Activated CD4-positive, CD25-positive, alpha-beta regulatory T cell treated with anti-CD3 and anti-CD28 coated beads, Interleukin-2, amount 50 U/mL, for 16 hours (primary cell): ENCODE results near the gene TMEM170B.
A peak's percentile ranks its signal among the peaks of the same experiment; 100 is the strongest.

Experiments
- DNase-seq: peaks from one replicate; pipeline ENCODE4 v3.0.0-alpha.2; 2020; ENCODE audit warnings: low read depth, low spot score

Gene TMEM170B, protein sequence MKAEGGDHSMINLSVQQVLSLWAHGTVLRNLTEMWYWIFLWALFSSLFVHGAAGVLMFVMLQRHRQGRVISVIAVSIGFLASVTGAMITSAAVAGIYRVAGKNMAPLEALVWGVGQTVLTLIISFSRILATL

DNA sequence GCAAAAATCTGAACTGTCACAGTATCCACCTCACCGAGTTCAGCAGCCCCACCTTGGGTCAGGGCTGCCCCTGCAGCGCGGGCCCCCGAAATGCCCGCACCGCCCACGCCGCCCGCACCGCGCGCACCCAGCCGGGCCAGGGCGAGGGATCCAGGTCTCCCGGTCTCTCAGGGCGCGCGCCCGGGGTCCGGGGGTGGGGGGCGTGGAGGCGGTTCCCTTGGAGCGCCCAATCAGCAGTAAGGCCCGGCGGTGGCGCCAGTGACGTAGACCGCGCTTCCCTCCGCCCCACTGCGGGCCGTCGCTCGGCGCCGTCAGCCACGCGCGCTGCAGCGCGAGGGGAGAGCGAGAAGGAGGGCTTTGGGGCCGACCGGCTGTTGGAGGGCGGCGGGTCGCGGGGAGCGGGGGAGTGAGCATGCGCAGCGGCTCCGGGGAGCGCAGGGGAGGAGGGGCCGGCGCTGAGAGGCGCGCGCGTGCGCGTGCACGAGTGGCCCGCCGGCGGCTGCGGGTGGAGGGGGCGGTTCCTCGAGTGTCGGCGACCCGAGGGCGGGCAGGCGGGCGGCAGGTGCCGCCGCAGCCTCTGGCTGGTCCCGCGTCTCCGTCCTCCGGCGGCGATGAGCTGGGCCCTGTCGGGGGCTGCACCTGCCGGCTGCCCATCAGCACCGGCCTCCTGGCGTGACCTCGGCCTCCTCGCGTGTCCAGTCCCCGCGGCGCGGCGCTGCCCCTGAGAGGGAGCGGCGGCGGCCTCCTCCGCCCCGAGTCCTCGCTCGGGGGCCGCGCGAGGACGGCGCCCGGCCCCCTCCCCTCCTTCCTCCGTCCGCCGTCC lies at the start of gene TMEM170B:
TMEM170B (plus strand) TSS at position 521 of the 823 bp plus-strand sequence. CDS start 529 bp downstream, outside the sequence.
- DNase-seq: peak; percentile 78

DNA sequence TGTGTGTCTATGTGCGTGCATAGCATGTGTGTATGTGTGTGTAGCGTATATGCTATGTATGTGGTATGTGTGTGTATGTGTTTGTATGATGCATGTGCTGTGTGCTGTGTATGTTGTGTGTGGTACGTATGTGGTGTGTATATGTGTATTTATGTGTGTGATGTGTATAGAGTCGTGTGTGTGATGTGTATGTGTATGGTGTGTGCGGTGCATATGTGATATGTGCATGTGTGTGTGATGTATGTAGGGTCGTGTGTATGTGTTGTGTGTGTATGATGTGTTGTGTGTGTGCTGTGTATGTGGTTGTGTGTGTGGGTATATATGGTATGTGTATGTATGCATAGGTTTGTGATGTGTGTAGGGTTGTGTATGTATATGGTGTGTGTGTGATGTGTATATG lies 46.6 kb upstream of the TMEM170B start:
- no peak for DNase-seq

DNA sequence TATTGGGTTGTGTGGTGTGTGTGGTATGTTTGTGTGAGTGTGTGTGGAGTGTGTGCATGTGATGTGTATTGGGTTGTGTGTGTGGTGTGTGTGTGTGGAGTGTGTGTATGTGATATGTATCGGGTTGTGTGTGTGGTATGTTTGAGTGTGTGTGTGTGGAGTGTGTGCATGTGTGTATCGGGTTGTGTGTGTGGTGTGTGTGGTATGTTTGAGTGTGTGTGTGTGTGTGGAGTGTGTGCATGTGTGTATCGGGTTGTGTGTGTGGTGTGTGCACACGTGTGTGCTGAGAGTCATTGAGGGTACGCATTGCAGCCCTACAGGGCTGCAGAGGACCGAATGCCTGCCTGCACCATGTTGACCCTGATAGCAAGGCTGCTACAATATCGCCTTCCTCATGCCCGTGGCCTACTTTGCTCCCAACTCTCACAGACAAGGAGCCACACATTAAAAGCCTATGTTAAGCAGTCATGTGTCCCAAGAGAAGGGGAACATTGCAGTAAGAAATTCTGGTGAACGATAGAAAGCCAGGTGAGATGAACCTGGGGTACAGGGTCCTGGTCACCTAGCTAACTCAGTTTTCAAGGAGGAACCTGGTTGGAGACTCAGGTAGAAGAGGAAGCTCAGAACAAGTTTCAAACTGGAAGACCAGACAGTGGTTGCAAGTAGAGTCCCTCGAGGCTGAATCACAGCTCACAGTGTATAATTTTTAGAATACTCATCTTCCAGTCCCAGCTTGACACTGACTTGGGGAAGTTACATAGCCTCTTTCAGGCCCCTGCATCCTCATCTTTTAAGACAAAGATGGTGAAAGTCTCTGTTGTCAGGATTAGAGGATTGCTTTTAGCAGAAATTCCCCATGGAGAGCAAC lies 45.7 kb upstream of the TMEM170B start:
- DNase-seq: no peak

DNA sequence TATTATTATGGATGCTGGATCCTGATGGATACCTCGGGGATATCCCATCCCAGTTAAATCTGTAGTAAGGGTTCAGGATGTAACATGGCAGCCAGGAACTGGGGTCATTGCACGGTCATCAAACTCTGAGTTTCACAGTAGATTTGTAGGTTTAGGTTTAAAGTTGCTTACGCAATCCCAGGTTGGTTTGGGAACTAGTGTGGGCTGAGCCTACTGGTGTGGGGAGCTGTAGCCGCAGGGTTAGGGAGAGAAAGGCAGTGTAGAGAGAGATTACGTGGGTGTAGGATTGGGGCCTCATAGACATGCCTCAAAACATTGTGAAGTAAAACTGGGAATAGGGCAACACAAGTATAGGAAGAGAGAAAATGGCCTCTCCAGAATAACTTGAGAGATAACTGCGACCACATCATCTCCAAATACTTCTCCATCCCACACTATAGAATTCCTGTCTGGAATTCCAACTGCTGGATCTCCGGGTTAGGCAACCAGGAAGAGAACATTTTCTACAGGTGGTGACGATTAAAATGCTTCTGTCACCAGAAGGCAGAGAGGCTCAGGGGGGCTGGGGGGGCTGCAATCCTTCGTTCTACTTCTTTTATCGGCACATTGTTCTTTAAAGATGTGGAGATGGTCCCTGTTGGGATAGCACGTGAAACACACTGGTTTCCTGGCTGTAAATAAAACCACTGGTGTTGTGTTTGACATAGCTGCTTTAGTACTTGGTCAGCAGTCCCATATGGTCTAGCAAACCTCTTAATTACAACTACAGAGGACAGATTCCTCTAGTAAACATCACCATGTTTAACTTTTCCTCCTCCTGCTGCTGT lies 44.9 kb upstream of the TMEM170B start:
- no peak for DNase-seq

DNA sequence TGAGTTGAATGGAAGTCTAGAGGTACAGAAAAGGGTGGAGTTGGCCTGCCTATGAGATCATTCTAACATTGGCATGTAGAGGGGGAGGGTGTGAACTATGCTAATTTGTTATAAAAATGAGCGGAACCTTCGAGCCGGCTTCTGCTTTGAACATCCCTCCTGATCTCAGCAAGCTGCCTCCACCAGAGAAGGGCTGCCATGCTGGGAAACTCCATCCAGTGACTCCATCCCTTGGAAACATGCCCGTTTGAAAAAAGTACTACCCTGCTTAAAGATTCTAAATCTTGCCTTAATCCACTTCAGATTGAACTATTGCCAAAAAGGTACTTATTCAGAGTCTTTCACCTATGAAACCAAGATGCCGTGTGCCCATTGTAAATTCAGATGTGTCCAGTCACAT lies 43.6 kb upstream of the TMEM170B start:
- DNase-seq: no peak

DNA sequence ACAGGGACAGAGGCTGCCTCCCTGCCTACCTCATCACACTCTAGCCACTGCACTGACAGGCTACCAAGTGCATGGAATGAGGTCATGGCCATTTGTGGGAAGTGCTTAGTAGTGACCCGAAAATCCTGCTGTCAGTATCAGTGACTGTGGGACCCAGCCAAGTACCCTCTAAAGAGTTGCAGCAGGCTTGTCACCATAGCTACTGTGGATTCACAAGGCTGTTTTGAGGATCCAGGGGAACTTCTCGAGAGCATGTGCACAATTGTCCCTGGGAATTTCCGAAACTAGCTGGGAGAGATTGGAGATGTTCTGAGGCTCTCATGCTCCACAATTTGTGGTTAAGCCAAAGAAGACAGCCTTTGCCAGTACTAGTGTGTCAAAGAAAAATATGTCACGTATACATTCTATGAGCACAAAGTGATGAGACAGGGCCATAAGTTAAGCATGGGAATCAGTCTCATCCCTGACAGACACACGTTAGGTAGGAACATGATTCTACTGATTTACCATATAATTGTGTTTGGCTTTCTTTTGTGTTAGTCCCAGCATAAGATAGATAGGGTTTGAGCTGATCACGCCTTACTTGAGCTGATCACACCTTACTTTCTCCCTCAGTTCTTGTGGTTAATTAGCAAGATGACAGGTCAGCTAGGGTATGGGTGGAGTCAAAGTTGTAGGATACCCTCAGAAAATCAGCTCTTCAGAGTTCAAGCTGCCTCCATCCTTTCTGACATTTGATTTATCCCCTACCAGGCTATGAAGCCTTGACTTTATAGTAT lies 42.6 kb upstream of the TMEM170B start:
- DNase-seq: no peak

DNA sequence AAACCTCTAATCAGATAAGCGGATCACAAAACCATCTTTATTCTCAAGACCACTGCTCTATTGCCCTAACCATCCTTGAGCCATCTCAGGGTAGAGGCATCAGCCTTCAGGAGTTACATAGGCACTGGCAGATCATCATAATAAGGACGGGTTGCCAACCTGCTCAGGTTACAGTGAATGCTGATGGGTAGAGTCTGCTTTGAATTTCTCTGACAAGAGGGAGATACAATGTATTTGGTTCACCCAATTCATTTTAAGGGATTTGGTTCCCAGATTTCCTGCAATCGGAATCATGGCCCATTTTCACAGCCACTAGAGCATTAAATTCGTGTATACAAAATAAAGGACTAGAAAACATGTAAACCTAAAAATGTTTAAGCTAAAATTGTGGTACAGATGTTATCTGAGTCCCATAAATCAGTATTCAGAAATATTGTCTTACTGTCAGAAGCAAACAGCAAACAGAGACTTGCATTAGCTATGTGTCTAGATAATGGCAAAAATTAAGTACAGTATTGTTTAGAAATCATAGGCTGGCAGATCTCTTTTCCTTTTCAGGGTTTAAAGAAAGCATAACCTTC lies 41.9 kb upstream of the TMEM170B start:
- DNase-seq: no peak

DNA sequence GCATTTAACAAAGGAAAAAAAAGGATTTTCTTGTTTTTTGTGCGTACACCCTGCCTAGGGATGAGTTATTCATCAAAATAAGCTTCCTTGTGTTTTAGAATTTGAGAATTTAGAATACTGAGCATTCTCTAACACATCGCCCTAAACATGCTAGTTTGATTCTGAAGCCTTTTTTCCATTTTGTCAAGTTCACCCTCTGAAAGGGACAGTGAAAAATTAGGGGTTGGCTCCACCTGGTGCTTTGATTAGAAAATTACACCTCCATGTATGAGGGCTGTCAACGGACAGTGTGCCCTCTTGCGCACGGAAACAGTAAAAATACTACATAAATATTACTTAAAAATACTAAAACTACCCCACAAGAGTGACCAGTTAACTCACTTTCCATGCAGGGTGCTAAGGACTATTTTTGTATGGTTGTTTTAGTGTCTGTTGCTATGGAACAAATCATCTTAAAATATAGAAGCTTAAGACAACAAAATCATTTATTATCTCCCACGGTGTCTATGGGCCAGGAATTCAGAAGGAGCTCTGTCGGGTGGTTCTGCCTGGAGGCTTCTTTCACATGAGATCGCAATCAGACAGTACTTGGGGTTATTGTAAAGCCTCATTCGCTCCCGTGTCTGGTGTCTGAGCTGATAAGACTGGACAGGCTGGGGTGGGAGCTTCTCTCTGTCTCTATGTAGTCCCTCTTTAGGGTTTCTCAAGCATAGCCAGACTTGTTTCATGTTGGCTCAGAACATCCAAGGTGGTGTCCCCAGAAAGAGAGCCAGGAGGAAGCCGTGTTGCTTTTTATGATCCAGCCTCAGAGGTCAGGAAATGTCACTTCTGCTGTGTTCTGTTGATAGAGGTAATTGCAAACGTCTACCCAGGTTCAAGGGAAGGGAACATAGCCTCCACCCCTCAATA lies 41.1 kb upstream of the TMEM170B start:
- DNase-seq: peak; percentile 62

DNA sequence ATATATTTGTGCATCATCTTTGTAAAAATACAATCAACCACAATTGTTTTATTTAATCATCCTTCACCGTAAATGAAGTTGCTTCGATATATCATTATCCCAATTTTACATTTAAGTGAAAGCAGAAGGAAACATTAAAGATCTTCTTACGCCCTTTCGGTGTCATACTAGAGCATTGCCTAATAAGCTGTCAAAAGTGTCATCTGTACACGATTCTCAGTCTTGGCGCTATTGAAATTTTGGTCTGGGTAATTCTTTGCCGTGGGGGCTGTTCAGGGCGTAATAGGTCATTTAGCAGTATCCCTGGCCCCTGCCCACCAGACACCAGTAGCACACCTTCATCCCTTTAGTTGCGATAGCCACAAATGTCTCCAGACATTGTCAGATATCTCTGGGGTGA lies 40.4 kb upstream of the TMEM170B start:
- DNase-seq: no peak

DNA sequence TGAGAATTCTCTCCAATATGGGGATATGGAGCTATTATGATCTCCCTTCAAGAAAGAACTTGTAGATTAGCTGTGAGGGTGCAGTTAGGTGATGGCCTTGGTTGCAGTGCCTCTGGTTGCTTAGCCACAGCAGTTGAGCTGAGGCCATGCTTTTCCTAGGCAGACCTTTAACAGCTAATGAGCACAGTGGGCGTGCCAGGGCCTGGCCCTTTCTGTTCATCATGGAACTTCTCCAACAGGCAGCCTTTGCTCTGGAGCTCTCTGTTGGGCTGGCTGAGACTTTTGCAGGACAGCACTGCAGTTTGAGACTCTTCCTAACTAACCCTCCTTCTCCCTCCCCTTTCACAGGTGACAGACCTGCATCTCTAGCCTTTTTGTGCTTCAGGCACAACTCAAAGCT lies 39.7 kb upstream of the TMEM170B start:
- no peak for DNase-seq

DNA sequence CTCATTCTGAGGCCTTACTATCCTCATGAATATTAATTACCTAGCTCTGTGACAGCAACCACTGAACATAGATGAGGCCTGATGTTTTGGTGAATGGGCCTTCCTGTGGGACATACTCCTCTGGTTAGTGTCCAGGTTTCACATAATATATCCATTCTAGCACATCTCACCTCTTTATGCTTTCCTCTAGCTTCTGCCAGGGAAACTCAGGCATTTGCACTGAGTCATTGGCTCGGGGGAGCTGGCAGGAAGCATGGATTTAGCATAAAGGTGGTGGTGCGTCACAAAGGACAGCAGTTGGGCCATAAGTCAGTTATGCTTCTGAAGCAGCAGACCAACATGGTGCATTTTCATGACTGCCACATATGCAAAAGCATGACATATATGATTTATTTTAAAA lies 37.5 kb upstream of the TMEM170B start:
- DNase-seq: no peak

DNA sequence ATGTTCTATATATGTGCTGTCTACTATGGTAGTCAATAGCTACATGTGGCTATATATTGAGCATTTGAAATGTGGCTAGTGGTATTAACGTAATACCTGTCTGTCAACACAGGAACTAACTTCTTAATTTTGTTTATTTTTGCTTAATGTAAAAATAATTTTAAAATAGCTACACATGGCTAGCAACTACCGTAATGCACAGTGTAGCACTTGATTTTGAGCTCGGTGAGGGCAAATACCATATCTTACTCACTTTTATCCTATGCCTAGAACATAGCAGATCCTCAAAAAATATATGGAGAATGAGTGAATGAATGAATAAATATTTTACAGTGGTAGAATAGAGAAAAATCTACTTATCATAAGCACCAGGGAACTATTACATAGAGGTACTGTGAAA lies 28.1 kb upstream of the TMEM170B start:
- DNase-seq: no peak

DNA sequence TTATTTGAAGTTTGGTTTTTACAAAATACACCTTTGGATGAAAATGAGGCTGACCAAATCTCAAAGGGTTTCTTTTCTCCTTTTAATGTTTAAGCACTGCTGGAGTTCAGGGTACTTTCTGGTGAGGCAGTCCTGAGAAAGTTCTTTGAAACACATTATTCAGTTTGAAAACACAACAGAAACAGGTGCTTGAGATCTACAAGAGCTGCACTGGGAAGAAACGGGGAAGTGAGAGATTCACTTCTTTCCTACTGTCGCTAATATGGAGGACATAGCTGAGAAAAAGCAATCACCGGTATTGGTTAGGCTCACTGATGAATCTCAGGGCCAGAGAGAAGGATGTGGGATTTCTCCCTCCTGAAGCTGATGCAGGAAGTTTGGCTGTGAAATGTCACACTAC lies 22.9 kb upstream of the TMEM170B start:
- DNase-seq: no peak

DNA sequence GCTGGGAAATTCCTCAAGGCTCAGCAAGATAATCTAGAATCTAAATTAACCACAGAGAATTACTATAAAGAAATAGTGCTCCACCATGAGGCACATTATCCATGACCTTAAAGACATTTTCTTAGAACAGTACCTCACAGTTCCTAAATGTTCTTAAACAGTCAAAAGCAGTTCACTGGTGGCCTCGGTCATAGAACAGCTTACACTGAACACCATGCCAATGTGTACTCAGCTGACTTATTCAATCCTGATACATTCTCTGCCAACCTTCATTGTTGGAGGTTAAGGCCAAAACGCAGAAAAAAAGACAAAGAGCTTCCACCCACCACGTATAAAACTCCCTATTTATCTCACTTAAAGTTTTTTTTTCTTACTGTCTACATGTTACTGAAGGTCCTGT lies 21.8 kb upstream of the TMEM170B start:
- no peak for DNase-seq

DNA sequence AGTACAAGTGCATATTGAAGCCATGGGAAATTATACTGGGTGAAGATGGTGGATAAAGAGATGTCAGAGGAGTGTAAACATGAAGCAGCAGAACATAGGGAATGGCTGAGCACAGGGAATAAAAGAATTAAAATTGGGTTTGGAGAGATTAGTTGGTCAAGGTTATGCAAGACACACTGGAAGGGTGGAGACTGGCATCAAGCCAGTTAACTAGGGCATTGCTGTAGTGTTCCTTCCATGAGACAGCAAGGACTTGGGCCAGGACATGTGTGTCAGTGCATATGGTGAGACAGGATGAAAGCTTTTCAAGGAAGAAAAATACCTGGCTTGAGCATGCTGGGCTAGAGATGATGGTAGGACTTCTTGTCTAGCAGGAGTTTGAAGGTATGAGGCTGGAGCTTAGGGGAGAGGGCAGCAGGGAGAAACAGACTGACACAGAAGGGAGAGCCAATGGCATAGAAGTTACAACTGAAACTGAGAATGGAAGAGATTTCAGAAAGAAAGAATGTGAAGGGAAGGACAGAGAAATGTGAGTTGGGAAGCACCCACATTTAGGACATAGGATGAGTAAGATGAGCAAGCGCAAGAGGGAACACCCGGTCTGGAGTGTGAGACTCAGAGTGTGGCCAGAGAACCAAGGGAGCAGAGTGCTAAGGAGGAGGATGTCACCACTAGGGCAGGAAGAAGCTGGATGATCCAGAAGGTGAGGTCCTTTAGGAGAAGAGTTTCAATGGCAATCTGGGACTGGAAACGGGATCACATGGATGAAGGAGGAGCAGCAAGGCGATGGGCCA lies 14.5 kb upstream of the TMEM170B start:
- DNase-seq: no peak

DNA sequence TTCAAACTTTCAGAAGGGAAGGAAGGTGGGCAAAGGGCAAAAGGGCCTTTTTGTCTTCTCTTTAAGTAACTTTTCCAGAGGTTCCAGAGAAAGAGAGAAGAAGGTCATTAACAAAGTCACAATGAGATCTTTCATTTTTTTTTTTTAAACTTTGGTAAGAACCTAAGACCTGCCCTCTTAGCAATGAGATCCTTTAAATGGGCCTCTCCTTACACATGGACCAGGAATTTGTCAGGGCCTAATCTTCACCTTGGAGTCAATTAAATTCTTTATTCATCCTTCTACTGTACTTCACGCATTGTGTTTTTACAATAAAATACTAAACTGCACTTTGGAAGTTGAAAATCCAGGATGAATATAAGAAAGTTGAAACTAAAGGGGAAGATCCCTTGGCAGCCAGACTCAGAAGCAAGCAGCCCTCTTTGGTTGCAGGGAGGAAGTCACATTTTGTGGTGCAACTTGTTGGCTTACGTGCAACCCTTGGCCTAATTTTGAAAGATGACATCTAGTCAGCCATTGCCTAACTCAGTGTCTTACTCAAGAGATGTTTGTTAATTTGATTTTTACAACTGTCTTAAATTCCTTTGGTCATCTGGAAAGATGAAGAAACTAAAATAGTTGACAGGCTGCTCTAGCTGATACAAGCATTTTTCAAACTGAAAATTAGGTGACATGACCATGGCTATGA lies 11.9 kb upstream of the TMEM170B start:
- no peak for DNase-seq

DNA sequence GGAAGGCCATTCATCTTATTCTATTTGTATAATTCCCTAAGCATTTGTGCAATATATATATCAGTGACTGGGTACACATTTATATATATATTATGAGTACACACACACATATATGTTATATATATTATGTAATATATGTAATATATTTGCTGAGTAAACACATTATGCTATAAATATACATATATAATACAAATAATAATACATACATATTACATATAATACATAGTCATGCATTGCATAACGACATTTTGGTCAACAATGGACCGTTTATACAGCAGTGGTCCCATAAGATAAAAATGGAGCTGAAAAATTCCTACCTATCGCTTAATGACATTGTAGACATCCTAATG lies 11.4 kb upstream of the TMEM170B start:
- no peak for DNase-seq

DNA sequence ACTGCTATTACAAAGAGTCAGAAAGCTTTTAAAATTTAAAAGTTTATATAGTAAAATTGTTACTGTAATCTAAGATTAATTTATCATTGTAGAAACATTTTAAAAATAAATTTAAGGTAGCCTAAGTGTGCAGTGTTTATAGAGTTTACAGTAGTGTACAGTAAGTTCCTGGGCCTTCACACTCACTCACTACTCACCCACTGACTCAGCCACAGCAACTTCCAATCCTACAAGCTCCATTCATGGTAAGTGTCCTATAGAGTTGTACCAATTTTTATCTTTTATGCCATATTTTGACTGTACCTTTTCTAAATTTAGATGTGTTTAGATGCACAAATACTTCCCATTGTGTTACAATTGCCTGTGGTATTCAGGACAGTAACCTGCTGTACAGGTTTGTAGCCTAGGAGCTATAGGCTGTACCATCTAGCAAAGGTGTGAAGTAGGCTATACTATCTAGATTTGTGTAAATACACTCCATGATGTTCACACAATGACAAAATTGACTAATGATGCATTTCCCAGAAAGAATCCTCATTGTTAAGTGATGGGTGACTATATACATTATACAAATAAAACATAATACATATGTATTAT lies 10.2 kb upstream of the TMEM170B start:
- no peak for DNase-seq
